HPDE6-E6E7 (cell line): Measurements from ENCODE around the gene ARHGEF19.
A peak's percentile ranks its signal among the peaks of the same experiment; 100 is the strongest.
"Not testable (repeated sequence)": the region's sequence is repeated elsewhere in the genome, so short reads cannot be mapped to it uniquely, and the experiment has no call there.

ENCODE experiments used
- DNase-seq: peaks from one replicate; pipeline ENCODE4 v3.0.0; 2011; ENCODE audit warnings: missing footprints; ENCODE audit errors: extremely low spot score

Gene ARHGEF19

GRCh38 chr1:16221499-16221898 lies 9.0 kb upstream of the ARHGEF19 start:
- DNase-seq: no peak

GRCh38 chr1:16219968-16220500 lies 7.6 kb upstream of the ARHGEF19 start:
- no peak for DNase-seq

- DNase-seq: no peak
These were observed 6.2 kb upstream of the ARHGEF19 start for GRCh38 chr1:16218674-16219071.

GRCh38 chr1:16218014-16218673 lies 5.7 kb upstream of the ARHGEF19 start:
- no peak for DNase-seq

GRCh38 chr1:16217061-16217785 lies 4.8 kb upstream of the ARHGEF19 start:
- DNase-seq: peak; percentile 93

GRCh38 chr1:16215882-16216753 lies 3.7 kb upstream of the ARHGEF19 start:
- DNase-seq: peak; percentile 86

GRCh38 chr1:16215240-16215639 lies 2.8 kb upstream of the ARHGEF19 start:
- not testable (repeated sequence) for DNase-seq

GRCh38 chr1:16213544-16213943 lies 1.1 kb upstream of the ARHGEF19 start:
- not testable (repeated sequence) for DNase-seq

- no peak for DNase-seq
These were observed 561 bp upstream of the ARHGEF19 start for GRCh38 chr1:16213013-16213412.

GRCh38 chr1:16211824-16212223 lies 628 bp downstream of the ARHGEF19 start:
- DNase-seq: no peak

GRCh38 chr1:16210581-16210980 lies 1.9 kb downstream of the ARHGEF19 start:
- DNase-seq: no peak

- DNase-seq: no peak
These were observed 2.5 kb downstream of the ARHGEF19 start for GRCh38 chr1:16209847-16210407.

- DNase-seq: no peak
These were observed 3.2 kb downstream of the ARHGEF19 start for GRCh38 chr1:16209132-16209846.

- no peak for DNase-seq
These were observed 4.0 kb downstream of the ARHGEF19 start for GRCh38 chr1:16208270-16208987.

- DNase-seq: no peak
These were observed 4.9 kb downstream of the ARHGEF19 start for GRCh38 chr1:16207318-16208269.

- peak; percentile 96 for DNase-seq
These were observed 5.7 kb downstream of the ARHGEF19 start for GRCh38 chr1:16206547-16207317.

GRCh38 chr1:16205891-16206546 lies 6.4 kb downstream of the ARHGEF19 start:
- no peak for DNase-seq

GRCh38 chr1:16205334-16205671 lies 7.1 kb downstream of the ARHGEF19 start:
- no peak for DNase-seq
